B cell (primary cell): Measurements from ENCODE around the gene HTR1D. TPM values are rescaled to one million over a fixed set of nuclear protein-coding genes. Genes with fewer than 3 reads are reported as not detected.

Experiments used
- ATAC-seq: fragments of 200-7000 bp; cut with Tn5 transposase; one replicate; pipeline ENCODE4 v1.10.0; 2021; ENCODE audit warnings: low read depth, mild to moderate bottlenecking, moderate number of reproducible peaks, moderate library complexity
- CTCF ChIA-PET: fragments of 350-600 bp; sonication (Branson Sonifier 250); formaldehyde crosslinking; loops from one replicate; lab custom pipeline; 2021; ENCODE audit warnings: antibody characterized with exemption, inconsistent platforms; lab: Charles Lee
- POLR2A ChIA-PET: fragments of 350-600 bp; sonication (Branson Sonifier 250); formaldehyde crosslinking; loops from one replicate; lab custom pipeline; 2021; ENCODE audit warnings: antibody characterized with exemption; lab: Charles Lee
- DNase-seq: peaks from one replicate; pipeline ENCODE4 v3.0.0; 2013
- H2AFZ ChIP-seq: 2 replicates; pipeline ENCODE4 v1.6.1; 2012; ENCODE audit warnings: mild to moderate bottlenecking, low read depth, low read length; ENCODE audit not compliant: insufficient read depth, poor library complexity, severe bottlenecking
- H3K27ac ChIP-seq, 2 donors: 1 replicate in 1 of 2; 2 replicates in 1 of 2; pipeline ENCODE4 v1.5.1; 2012 to 2013; ENCODE audit warnings: low read length in 2 of 2, mild to moderate bottlenecking in 2 of 2, moderate library complexity in 1 of 2
- H3K27me3 ChIP-seq, 4 experiments: fragments of 200-600 bp in 1 of 4; sonication (generic) in 1 of 4; replicated peaks in 1 of 4; 1 replicate in 2 of 4; 2 replicates in 2 of 4; pipeline versions ENCODE4 v1.6.1 to v1.7.0; 2013 to 2016; ENCODE audit warnings: low read length in 3 of 4, mild to moderate bottlenecking in 2 of 4, mixed read lengths in 1 of 4, moderate library complexity in 1 of 4; ENCODE audit not compliant: insufficient read depth in 4 of 4, control insufficient read depth in 3 of 4; ENCODE audit errors: control extremely low read depth in 1 of 4
- H3K36me3 ChIP-seq, 2 experiments: replicated peaks in 1 of 2; 1 replicate in 1 of 2; 2 replicates in 1 of 2; pipeline versions ENCODE4 v1.6.1 to v1.7.1; 2013; ENCODE audit warnings: low read length in 1 of 2; ENCODE audit not compliant: insufficient read depth in 2 of 2, control insufficient read depth in 1 of 2; ENCODE audit errors: control extremely low read depth in 1 of 2, extremely low read depth in 1 of 2
- H3K4me1 ChIP-seq, 2 donors: fragments of 200-600 bp in 1 of 2; sonication (generic) in 1 of 2; 1 replicate in 1 of 2; 2 replicates in 1 of 2; pipeline versions ENCODE4 v1.5.1 to v1.6.1; 2013 to 2017; ENCODE audit warnings: low read length in 2 of 2; ENCODE audit not compliant: control insufficient read depth in 2 of 2, insufficient read depth in 2 of 2
- H3K4me2 ChIP-seq: replicated peaks from 2 replicates; pipeline ENCODE3; 2012; ENCODE audit warnings: mild to moderate bottlenecking, low read depth, low read length; ENCODE audit not compliant: poor library complexity, severe bottlenecking
- H3K4me3 ChIP-seq, 5 experiments: fragments of 200-600 bp in 1 of 5; sonication (generic) in 1 of 5; 1 replicate in 3 of 5; 2 replicates in 2 of 5; pipeline versions ENCODE4 v1.5.1 to v1.7.0; 2011 to 2016; ENCODE audit warnings: low read length in 4 of 5, mild to moderate bottlenecking in 4 of 5, low read depth in 2 of 5, control low read depth in 1 of 5, moderate library complexity in 1 of 5; ENCODE audit not compliant: insufficient read depth in 1 of 5; ENCODE audit errors: control extremely low read depth in 1 of 5, extremely low read depth in 1 of 5
- H3K79me2 ChIP-seq: fragments of 200-600 bp; sonication (generic); one replicate; pipeline ENCODE4 v1.6.0; 2016; ENCODE audit warnings: low read length; ENCODE audit not compliant: control insufficient read depth, insufficient read depth
- H3K9ac ChIP-seq: fragments of 200-600 bp; sonication (generic); 2 replicates; pipeline ENCODE4 v1.6.1; 2017; ENCODE audit warnings: mild to moderate bottlenecking, low read length, moderate library complexity
- H3K9me3 ChIP-seq, 3 donors: one replicate each; pipeline versions ENCODE4 v1.6.1 to v1.7.1; 2013; ENCODE audit warnings: low read length in 2 of 3; ENCODE audit not compliant: control insufficient read depth in 2 of 3, insufficient read depth in 1 of 3; ENCODE audit errors: control extremely low read depth in 1 of 3
- H4K20me1 ChIP-seq: 2 replicates; pipeline ENCODE4 v1.6.0; 2012; ENCODE audit warnings: mild to moderate bottlenecking, low read length; ENCODE audit not compliant: insufficient read depth, control insufficient read depth, poor library complexity, severe bottlenecking
- H3K27ac Mint-ChIP-seq: one replicate; pipeline ENCODE4 v1.8.0; 2021; ENCODE audit warnings: mixed read lengths
- H3K27me3 Mint-ChIP-seq: one replicate; pipeline ENCODE4 v1.8.0; 2021; ENCODE audit warnings: mixed read lengths
- H3K4me1 Mint-ChIP-seq: one replicate; pipeline ENCODE4 v1.8.0; 2021; ENCODE audit warnings: mixed read lengths
- H3K4me3 Mint-ChIP-seq: one replicate; pipeline ENCODE4 v1.8.0; 2021; ENCODE audit warnings: mixed read lengths
- H3K9me3 Mint-ChIP-seq: one replicate; pipeline ENCODE4 v1.8.0; 2022; ENCODE audit warnings: mixed read lengths; ENCODE audit not compliant: insufficient read depth
- EZH2 ChIP-seq: IDR thresholded peaks from 2 replicates; pipeline ENCODE4 v1.6.1; 2012; ENCODE audit warnings: borderline replicate concordance, low read depth, mild to moderate bottlenecking, moderate library complexity, low read length; ENCODE audit not compliant: insufficient read depth, poor library complexity, severe bottlenecking
- WGBS: methylation state at CpG from one replicate; pipeline ENCODE4 v1.1.5; 2013; ENCODE audit warnings: missing lambda C conversion rate; ENCODE audit not compliant: insufficient coverage; 5-methylcytosine and 5-hydroxymethylcytosine counted together
- intact Hi-C: fragments of 100-400 bp; cut with micrococcal nuclease; formaldehyde crosslinking; loops from one replicate; pipeline ENCODE4 v1.10.0; 2022
- polyA plus RNA-seq: library from polyadenylated mRNA; depleted of rRNA; stranded (reverse); fragments of >200 nt; gene quantifications from 2 replicates; pipeline ENCODE4 v1.2.3, GENCODE V29; 2012
- total RNA-seq, 2 donors: library from RNA; stranded (reverse); fragments of 120-200 nt in 1 of 2; gene quantifications; 1 replicate in 1 of 2; 2 replicates in 1 of 2; pipeline versions ENCODE4 v1.2.3 to v1.2.4, GENCODE V29; 2013 to 2022
- TF ChIP-seq, protein P1 (sequence below): fragments of 200-600 bp; IDR thresholded peaks from one replicate; pipeline ENCODE4 v1.8.0; 2022; ENCODE audit warnings: antibody characterized with exemption, mild to moderate bottlenecking

The HTR1D gene
- total and polyA plus RNA-seq, 2 donors (not counting 1 experiment from before 2014, with no cell fraction given): not detected

DNA sequence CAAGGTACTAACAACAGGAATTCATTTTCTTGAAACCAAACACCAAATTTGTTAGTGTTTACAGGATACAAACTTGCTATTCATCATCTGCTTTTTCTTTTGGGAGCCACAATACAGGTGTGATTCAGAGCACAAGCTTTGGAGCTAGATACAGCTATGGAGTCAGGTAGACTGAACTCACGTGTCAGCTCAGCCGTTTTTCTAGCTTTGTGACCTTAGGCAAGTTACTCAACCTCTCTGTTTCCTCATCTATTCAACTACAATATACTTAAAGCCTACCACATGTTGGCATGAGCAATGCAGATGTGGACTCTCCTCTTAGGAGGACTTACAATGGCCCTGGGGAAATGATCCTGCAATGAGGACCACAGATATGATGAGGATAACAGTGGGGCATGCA is 6.3 kb downstream of the HTR1D start:
- no peaks in the 10 kb centered on the region for H3K9me3 Mint-ChIP-seq
- H4K20me1 ChIP-seq: no peaks in the 10 kb centered on the region
- intact Hi-C loops: no loop called here
- H3K79me2 ChIP-seq: no peaks in the 10 kb centered on the region
- no peaks in the 10 kb centered on the region for H3K36me3 ChIP-seq
- WGBS: 45% methylated on average over 2 of the region's 2 CpGs
- no peak overlapping the region for H3K4me3 Mint-ChIP-seq
- TF ChIP-seq, protein P1, sequence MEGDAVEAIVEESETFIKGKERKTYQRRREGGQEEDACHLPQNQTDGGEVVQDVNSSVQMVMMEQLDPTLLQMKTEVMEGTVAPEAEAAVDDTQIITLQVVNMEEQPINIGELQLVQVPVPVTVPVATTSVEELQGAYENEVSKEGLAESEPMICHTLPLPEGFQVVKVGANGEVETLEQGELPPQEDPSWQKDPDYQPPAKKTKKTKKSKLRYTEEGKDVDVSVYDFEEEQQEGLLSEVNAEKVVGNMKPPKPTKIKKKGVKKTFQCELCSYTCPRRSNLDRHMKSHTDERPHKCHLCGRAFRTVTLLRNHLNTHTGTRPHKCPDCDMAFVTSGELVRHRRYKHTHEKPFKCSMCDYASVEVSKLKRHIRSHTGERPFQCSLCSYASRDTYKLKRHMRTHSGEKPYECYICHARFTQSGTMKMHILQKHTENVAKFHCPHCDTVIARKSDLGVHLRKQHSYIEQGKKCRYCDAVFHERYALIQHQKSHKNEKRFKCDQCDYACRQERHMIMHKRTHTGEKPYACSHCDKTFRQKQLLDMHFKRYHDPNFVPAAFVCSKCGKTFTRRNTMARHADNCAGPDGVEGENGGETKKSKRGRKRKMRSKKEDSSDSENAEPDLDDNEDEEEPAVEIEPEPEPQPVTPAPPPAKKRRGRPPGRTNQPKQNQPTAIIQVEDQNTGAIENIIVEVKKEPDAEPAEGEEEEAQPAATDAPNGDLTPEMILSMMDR: no peak
- TF ChIP-seq EZH2: no peak
- peaks cover 36% of the 10 kb centered on the region for H3K27me3 Mint-ChIP-seq
- DNase-seq (no peak), ATAC-seq (no peak)
- H2AFZ ChIP-seq: no peak overlapping the region
- H3K4me1 Mint-ChIP-seq: peaks cover 2% of the 10 kb centered on the region
- POLR2A ChIA-PET: no interaction called here
- peaks cover 0 to 2% (median 0%) of the 10 kb centered on the region in 3 donors for H3K9me3 ChIP-seq
- H3K4me3 ChIP-seq: no peak overlapping the region
- H3K27ac ChIP-seq: no peak overlapping the region
- peaks cover 0 to under 1% of the 10 kb centered on the region in 2 donors for H3K4me1 ChIP-seq
- peaks cover 0 to 29% (median 17%) of the 10 kb centered on the region in 4 experiments for H3K27me3 ChIP-seq
- H3K27ac Mint-ChIP-seq: no peak overlapping the region
- no peak overlapping the region for H3K9ac ChIP-seq
- no peak overlapping the region for H3K4me2 ChIP-seq
- CTCF ChIA-PET: no interaction called here

DNA sequence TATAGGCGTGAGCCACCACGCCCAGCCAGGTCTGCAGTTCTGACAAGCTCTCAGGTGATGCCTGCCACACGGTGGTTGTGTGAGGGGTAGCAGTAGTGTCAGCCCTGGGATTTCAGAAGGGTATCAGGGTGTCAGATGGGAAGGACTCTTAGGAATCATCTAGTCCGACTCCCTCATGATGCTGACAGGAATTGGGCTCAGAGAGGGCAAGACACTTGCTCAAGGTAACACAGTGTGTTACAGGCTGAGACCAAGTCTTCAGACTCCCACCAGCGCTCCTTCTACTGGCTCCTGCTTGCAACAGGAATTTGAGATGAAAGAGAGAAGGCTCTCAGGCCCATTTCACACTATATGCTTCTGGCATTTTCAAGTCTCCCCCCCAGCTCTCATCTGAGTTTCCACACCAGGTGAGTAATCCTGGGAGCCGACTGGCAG is 6.9 kb downstream of the HTR1D start:
- no peaks in the 10 kb centered on the region for H3K9me3 Mint-ChIP-seq
- no peak overlapping the region for H3K27ac ChIP-seq
- H3K4me2 ChIP-seq: no peak overlapping the region
- intact Hi-C loops: no loop called here
- H3K36me3 ChIP-seq: no peaks in the 10 kb centered on the region
- no peak for TF ChIP-seq EZH2
- TF ChIP-seq, protein P1: no peak
- H3K9me3 ChIP-seq: no peaks in the 10 kb centered on the region
- H2AFZ ChIP-seq: no peak overlapping the region
- peaks cover 2% of the 10 kb centered on the region for H3K4me1 Mint-ChIP-seq
- POLR2A ChIA-PET: no interaction called here
- WGBS: 50% methylated on average over 6 of the region's 6 CpGs
- H3K27me3 Mint-ChIP-seq: peaks cover 35% of the 10 kb centered on the region
- ATAC-seq (no peak), DNase-seq (no peak)
- no peaks in the 10 kb centered on the region for H3K4me1 ChIP-seq
- no peak overlapping the region for H3K9ac ChIP-seq
- no peaks in the 10 kb centered on the region for H4K20me1 ChIP-seq
- H3K79me2 ChIP-seq: no peaks in the 10 kb centered on the region
- no peak overlapping the region for H3K27ac Mint-ChIP-seq
- H3K4me3 ChIP-seq: no peak overlapping the region
- no peak overlapping the region for H3K4me3 Mint-ChIP-seq
- CTCF ChIA-PET: no interaction called here
- peaks cover 0 to 25% (median 11%) of the 10 kb centered on the region in 4 experiments for H3K27me3 ChIP-seq
